ENCODE measurements around the gene KIT.

The KIT gene

DNA sequence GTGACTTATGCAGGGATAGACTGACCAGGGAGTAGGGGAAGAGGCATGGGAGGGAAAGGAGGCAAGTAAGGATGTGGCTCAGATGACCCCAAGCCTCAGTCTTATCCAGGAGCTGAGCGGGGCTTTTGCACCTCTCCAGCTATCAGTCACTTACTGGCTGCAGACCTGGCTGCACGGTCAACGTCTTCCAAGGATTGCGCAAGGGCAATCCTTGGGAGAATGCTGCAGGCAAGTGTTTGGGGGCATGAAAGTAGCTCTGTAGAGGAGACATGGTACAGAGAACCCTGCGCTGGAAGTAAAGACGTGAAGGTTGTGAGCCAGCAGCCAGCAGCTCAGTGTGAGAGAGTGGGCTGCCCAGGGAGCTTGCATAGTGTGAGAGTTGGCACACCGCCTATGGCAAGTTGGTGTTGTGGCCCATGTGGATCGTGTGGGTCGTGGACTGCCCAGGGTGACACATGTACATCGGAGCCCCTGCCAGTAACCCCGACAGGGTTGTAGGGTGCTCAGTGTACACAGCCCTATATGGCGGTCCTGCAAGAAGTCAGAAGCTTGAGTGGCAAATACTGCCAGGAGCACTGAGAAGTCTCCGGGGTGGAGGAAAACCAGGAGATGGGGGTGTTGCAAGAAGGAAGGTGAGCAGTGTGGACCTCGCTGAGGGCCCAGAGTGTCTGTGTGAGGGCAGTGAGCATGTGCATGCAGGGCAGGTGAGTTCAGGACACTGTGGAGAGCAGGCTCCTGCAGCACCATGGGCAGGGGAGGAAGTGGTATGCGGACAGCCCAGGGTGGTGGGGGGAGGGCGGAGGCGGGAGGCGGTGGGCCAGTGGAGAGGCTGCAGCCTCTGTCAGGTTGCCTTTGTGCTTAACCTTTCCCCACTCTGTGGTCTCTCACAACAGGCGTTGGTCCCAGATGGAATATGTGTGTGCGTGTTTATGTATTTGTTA is 50.9 kb downstream of the KIT start:
- no peak for DNase-seq

DNA sequence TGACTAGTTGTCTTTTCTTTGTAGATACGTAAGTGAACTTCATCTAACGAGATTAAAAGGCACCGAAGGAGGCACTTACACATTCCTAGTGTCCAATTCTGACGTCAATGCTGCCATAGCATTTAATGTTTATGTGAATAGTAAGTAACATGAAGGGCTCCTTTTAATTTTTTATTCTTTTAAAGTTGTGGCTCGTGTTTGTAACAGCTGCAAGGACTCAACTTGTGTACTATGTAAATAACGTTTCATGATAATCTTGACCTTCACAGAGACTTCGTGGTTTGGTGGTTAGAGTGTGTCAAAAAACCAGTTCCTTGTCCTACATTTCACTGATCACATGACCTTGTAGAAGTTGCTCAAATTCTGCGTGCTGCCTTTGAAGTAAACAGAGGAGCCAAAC is 51.6 kb downstream of the KIT start:
- DNase-seq, result no peak

- DNase-seq, result no peak
Observed at GRCh38 chr4:54712206-54712605, 54.4 kb downstream of the KIT start.

- no peak for DNase-seq
Observed at GRCh38 chr4:54714631-54715030, 56.9 kb downstream of the KIT start.

DNA sequence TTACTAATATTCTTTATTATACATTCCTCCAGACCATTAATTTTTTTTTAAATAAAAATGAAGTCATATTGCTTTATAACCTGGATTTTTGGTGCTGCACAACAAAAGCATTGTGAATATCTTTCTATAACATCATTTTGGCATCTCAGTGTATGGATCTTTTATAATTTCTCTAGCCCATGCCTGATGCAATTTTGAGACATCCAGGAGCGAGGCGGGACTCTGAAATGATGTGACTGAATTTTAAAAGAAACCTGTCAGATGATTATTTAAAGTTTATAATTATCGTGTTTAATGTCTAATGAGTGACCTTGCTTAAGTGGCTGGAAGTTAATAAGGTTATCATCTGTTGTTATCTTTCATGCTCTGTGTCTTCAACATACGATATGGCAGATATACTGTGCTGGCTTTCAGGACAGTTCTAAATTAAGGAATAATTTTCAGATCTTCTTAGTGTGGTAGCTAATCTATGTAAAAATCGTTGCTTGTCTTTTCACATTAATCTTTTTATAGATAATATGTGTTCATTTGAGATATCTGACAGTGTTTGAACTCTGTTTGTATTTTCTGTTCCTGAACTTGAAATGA is 58.8 kb downstream of the KIT start:
- no peak for DNase-seq

- no peak for DNase-seq
Observed at GRCh38 chr4:54717694-54718093, 59.9 kb downstream of the KIT start.

GRCh38 chr4:54719378-54719777 is 61.6 kb downstream of the KIT start:
- no peak for DNase-seq

- DNase-seq, result no peak
Observed at GRCh38 chr4:54723220-54723619, 65.5 kb downstream of the KIT start.

DNA sequence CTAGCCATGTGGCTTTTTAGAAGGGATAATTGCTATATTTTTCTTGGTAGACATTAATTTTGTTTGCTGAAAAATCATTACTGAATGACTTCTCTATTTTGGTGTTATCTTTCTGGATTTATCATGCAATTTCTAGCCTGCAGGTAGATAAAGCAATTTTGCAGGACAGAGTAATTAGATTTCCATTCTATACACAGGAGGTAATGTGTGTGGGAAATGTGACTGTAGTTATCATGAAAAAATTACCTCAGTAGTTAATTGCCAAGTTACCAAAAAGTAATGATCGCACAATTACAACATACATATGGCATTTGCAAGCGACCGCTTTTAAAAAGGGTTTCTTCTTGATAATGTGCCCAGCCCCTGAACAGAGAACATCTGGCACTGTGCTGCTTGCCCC is 66.1 kb downstream of the KIT start:
- peak; percentile 78 for DNase-seq

GRCh38 chr4:54726907-54727306 is 69.2 kb downstream of the KIT start:
- DNase-seq, result no peak

GRCh38 chr4:54727346-54727745 is 69.6 kb downstream of the KIT start:
- no peak for DNase-seq

DNA sequence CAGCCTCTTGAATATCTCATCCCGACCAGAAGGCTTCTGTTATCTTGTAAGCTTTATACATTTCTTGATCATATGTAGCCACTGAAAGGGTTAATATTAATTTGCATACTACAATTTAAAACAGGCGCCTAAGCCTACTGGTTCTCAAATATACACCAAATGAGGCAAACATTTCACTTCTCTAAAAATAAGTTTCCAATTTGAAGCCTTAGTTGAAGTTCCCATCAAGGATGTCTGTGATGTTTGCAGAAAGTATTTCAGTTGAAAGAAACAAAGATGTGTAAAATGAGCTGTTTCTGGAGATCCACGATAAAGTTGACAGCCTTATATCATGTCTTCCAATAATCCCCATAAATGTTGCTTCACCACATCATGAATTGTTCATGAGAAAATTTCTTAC is 70.6 kb downstream of the KIT start:
- no peak for DNase-seq

DNA sequence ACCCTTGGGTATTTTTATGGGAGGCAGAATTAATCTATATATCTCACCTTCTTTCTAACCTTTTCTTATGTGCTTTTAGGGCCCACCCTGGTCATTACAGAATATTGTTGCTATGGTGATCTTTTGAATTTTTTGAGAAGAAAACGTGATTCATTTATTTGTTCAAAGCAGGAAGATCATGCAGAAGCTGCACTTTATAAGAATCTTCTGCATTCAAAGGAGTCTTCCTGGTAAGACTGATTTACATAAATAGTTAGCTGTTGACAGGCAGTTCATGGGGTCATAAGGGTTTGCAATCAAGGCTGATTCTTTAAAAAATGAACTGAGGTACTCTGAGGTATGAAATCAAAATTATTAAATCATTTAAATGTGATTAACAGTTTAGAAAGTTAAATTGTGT is 71.5 kb downstream of the KIT start:
- DNase-seq, result no peak

GRCh38 chr4:54730581-54730980 is 72.8 kb downstream of the KIT start:
- DNase-seq, result no peak

GRCh38 chr4:54731552-54731951 is 73.8 kb downstream of the KIT start:
- no peak for DNase-seq

DNA sequence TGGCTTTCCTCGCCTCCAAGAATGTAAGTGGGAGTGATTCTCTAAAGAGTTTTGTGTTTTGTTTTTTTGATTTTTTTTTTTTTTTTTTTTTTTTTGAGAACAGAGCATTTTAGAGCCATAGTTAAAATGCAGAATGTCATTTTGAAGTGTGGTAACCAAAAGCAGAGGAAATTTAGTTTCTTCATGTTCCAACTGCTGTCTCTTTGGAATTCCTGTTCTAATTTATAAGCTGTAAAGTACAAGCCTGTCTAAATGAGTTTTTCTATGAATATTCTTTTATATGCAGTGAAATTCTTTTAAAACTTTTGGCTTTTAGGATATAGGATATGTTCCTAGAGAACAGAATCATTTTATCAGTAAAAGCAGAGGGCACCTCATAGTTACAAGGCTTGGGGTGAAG is 74.2 kb downstream of the KIT start:
- DNase-seq, result no peak

- DNase-seq, result no peak
Observed at GRCh38 chr4:54737421-54737820, 79.7 kb downstream of the KIT start.

- DNase-seq, result no peak
Observed at GRCh38 chr4:54741202-54741601, 83.4 kb downstream of the KIT start.

- no peak for DNase-seq
Observed at GRCh38 chr4:54742636-54743399, 85.1 kb downstream of the KIT start.

GRCh38 chr4:54743562-54743961 is 85.8 kb downstream of the KIT start:
- no peak for DNase-seq

DNA sequence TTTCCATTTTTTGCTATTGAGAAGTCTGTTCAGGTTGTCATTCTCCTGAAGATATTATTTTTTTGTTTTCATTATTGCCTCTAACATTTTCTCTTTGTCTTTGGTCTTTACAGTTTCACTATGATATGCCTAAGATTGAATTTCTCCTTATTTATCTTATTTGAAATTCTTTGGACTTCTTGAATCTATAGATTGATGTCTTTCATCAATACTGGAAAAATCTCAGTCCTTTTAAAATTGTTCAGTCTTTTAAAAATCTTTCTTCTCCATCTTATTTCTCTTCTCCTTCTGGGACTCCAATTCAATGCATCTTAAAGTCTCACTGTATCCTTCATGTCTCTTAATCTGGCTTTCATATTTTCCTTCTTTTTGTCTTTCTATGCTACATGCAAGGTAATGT is 86.7 kb downstream of the KIT start:
- no peak for DNase-seq

- DNase-seq, result no peak
Observed at GRCh38 chr4:54745031-54745770, 87.4 kb downstream of the KIT start.

DNA sequence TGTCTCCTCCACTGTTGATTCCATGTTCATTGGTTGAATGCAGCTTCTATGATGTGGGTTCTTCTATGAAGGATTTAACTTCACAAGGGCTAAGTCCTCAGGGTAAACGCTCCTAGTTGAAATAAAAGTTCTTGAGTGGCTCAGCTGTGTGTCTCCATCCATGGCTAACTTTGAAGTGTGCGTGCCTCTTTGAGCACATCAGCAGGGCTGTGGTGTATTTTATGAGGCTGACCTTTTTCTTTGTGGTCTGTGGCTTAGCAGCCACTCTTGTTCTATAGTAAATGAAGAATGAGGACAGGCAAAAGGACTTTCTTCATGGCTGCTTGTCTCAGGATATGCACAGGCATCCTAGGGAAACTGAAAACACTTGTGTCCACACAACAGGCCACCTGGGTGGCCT is 88.5 kb downstream of the KIT start:
- no peak for DNase-seq

All from NCI-H2081 treated with DMSO at 0.1 percent for 48 hours (cell line).